Mesodermal cell (in vitro differentiated cells): ENCODE results near the gene SLC12A9.

Source experiments
- H3K27ac ChIP-seq: 2 replicates; pipeline ENCODE4 v1.7.0; 2013; ENCODE audit warnings: mild to moderate bottlenecking, low read depth, low read length, moderate library complexity; ENCODE audit not compliant: severe bottlenecking
- H3K36me3 ChIP-seq: 2 replicates; pipeline ENCODE4 v1.7.1; 2013; ENCODE audit warnings: mild to moderate bottlenecking, low read length, moderate library complexity; ENCODE audit not compliant: control insufficient read depth, insufficient read depth
- H3K4me1 ChIP-seq: one replicate; pipeline ENCODE4 v1.7.1; 2013; ENCODE audit warnings: mild to moderate bottlenecking, low read length; ENCODE audit not compliant: insufficient read depth, control insufficient read depth, poor library complexity, severe bottlenecking
- H3K4me3 ChIP-seq: 2 replicates; pipeline ENCODE4 v1.7.0; 2013; ENCODE audit warnings: low read length, control low read depth, mild to moderate bottlenecking; ENCODE audit not compliant: insufficient read depth, poor library complexity, severe bottlenecking; ENCODE audit errors: extremely low read depth
- H3K9me3 ChIP-seq: 2 replicates; pipeline ENCODE4 v1.7.1; 2013; ENCODE audit warnings: mild to moderate bottlenecking, low read length, moderate library complexity; ENCODE audit not compliant: control insufficient read depth
- WGBS, 2 experiments: methylation state at CpG; one replicate each; pipeline ENCODE4 v1.1.5; 2013; ENCODE audit warnings: missing lambda C conversion rate in 2 of 2; ENCODE audit not compliant: insufficient coverage in 2 of 2; 5-methylcytosine and 5-hydroxymethylcytosine counted together

The SLC12A9 gene

GRCh38 chr7:100826514-100827329 is 25.8 kb upstream of the SLC12A9 start:
- H3K27ac ChIP-seq: peak overlapping the region; percentile 91
- H3K36me3 ChIP-seq: peaks cover 41% of the 10 kb centered on the region
- H3K4me1 ChIP-seq: peaks cover 13% of the 10 kb centered on the region
- no peaks in the 10 kb centered on the region for H3K9me3 ChIP-seq
- WGBS, 2 experiments: 0% methylated on average over 41 to 52 of the region's 71 CpGs
- H3K4me3 ChIP-seq: peak overlapping the region; percentile 96

- Histone ChIP-seq H3K4me3 (peak within 1 kb of the TSS; percentile 96), H3K9me3 (no peaks in the 10 kb centered on the region), H3K36me3 (peaks cover 33% of the 10 kb centered on the region), H3K27ac (peak within 1 kb of the TSS; percentile 91), H3K4me1 (peaks cover 13% of the 10 kb centered on the region)
- 0% methylated on average over 44 to 71 of the region's 80 CpGs for WGBS, 2 experiments
These were observed 24.9 kb upstream of the SLC12A9 start, which contains the start of gene EPHB4 for GRCh38 chr7:100827330-100828226. TSS of gene EPHB4 (minus strand) at chr7:100827523. CDS start at chr7:100827030, 493 bp downstream.

GRCh38 chr7:100829150-100829716 is 23.3 kb upstream of the SLC12A9 start:
- H3K27ac ChIP-seq: peak overlapping the region; percentile 1
- WGBS, 2 experiments: 68 to 70% methylated on average over 16 to 19 of the region's 20 CpGs
- H3K36me3 ChIP-seq: peaks cover 16% of the 10 kb centered on the region
- H3K4me3 ChIP-seq: no peak overlapping the region
- no peaks in the 10 kb centered on the region for H3K9me3 ChIP-seq
- H3K4me1 ChIP-seq: peaks cover 13% of the 10 kb centered on the region

GRCh38 chr7:100830396-100830795 is 22.1 kb upstream of the SLC12A9 start:
- peaks cover 10% of the 10 kb centered on the region for H3K4me1 ChIP-seq
- no peaks in the 10 kb centered on the region for H3K9me3 ChIP-seq
- 90 to 100% methylated on average over 1 to 2 of the region's 4 CpGs for WGBS, 2 experiments
- no peak overlapping the region for H3K4me3 ChIP-seq
- peaks cover 8% of the 10 kb centered on the region for H3K36me3 ChIP-seq
- no peak overlapping the region for H3K27ac ChIP-seq

GRCh38 chr7:100832281-100832633 is 20.3 kb upstream of the SLC12A9 start:
- H3K9me3 ChIP-seq: no peaks in the 10 kb centered on the region
- no peaks in the 10 kb centered on the region for H3K36me3 ChIP-seq
- 80 to 100% methylated on average over 1 to 3 of the region's 5 CpGs for WGBS, 2 experiments
- no peak overlapping the region for H3K4me3 ChIP-seq
- H3K27ac ChIP-seq: no peak overlapping the region
- H3K4me1 ChIP-seq: peaks cover 12% of the 10 kb centered on the region

- Histone ChIP-seq H3K27ac (peak overlapping the region; percentile 87), H3K9me3 (no peaks in the 10 kb centered on the region), H3K36me3 (no peaks in the 10 kb centered on the region), H3K4me1 (peaks cover 12% of the 10 kb centered on the region), H3K4me3 (peak overlapping the region; percentile 16)
- WGBS, 2 experiments: 9 to 14% methylated on average over 10 to 11 of the region's 17 CpGs
These were observed 16.4 kb upstream of the SLC12A9 start for GRCh38 chr7:100835903-100836811.

- 5 to 12% methylated on average over 2 of the region's 6 CpGs for WGBS, 2 experiments
- Histone ChIP-seq H3K9me3 (no peaks in the 10 kb centered on the region), H3K36me3 (no peaks in the 10 kb centered on the region), H3K4me1 (peaks cover 12% of the 10 kb centered on the region), H3K27ac (peak overlapping the region; percentile 87), H3K4me3 (peak overlapping the region; percentile 27)
These were observed 15.8 kb upstream of the SLC12A9 start for GRCh38 chr7:100836812-100837098.

GRCh38 chr7:100837099-100837836 is 15.2 kb upstream of the SLC12A9 start:
- Histone ChIP-seq H3K4me3 (peak overlapping the region; percentile 27), H3K9me3 (no peaks in the 10 kb centered on the region), H3K27ac (peak overlapping the region; percentile 87), H3K36me3 (no peaks in the 10 kb centered on the region), H3K4me1 (peaks cover 12% of the 10 kb centered on the region)
- WGBS, 2 experiments: 1 to 6% methylated on average over 34 to 37 of the region's 37 CpGs

- H3K27ac ChIP-seq: no peak overlapping the region
- 96 to 99% methylated on average over 12 to 18 of the region's 18 CpGs for WGBS, 2 experiments
- no peak overlapping the region for H3K4me3 ChIP-seq
- peaks cover 12% of the 10 kb centered on the region for H3K4me1 ChIP-seq
- H3K9me3 ChIP-seq: no peaks in the 10 kb centered on the region
- no peaks in the 10 kb centered on the region for H3K36me3 ChIP-seq
These were observed 13.2 kb upstream of the SLC12A9 start for GRCh38 chr7:100839361-100839760.
